ENCODE measurements around the gene RCC2. TPM values are rescaled to one million over a fixed set of nuclear protein-coding genes. Genes with fewer than 3 reads are reported as not detected.

Gene RCC2
- total RNA-seq, 1 donor from 2014 or later = 132 TPM

- H3K36me3 Mint-ChIP-seq (ENCODE audit: unreplicated experiment) = no peaks in the 10 kb centered on the region
- peaks cover under 1% of the 10 kb centered on the region for H3K27me3 Mint-ChIP-seq (ENCODE audit: unreplicated experiment)
- no peak overlapping the region for H3K27ac Mint-ChIP-seq (ENCODE audit: unreplicated experiment)
- no peak overlapping the region for H3K4me3 Mint-ChIP-seq (ENCODE audit: unreplicated experiment)
- DNase-seq = no peak
- no peaks in the 10 kb centered on the region for H3K9me3 Mint-ChIP-seq (ENCODE audit: unreplicated experiment)
- no peak for TF ChIP-seq CTCF (IDR thresholded peaks at IDR 0.05; ENCODE audit: partially characterized antibody, unreplicated experiment)
- no peaks in the 10 kb centered on the region for H3K4me1 Mint-ChIP-seq (ENCODE audit: low read depth, unreplicated experiment)
Observed at GRCh38 chr1:17397910-17398695, 41.4 kb downstream of the RCC2 start.

- no peak for TF ChIP-seq CTCF (IDR thresholded peaks at IDR 0.05; ENCODE audit: partially characterized antibody, unreplicated experiment)
- DNase-seq = no peak
- no peak overlapping the region for H3K27ac Mint-ChIP-seq (ENCODE audit: unreplicated experiment)
- no peak overlapping the region for H3K4me3 Mint-ChIP-seq (ENCODE audit: unreplicated experiment)
- peaks cover 4% of the 10 kb centered on the region for H3K27me3 Mint-ChIP-seq (ENCODE audit: unreplicated experiment)
- H3K9me3 Mint-ChIP-seq (ENCODE audit: unreplicated experiment) = no peaks in the 10 kb centered on the region
- H3K36me3 Mint-ChIP-seq (ENCODE audit: unreplicated experiment) = no peaks in the 10 kb centered on the region
- H3K4me1 Mint-ChIP-seq (ENCODE audit: low read depth, unreplicated experiment) = no peaks in the 10 kb centered on the region
Observed at GRCh38 chr1:17393230-17393629, 46.2 kb downstream of the RCC2 start.

- Mint-ChIP-seq H3K27ac (ENCODE audit: unreplicated experiment) (no peak overlapping the region), H3K9me3 (ENCODE audit: unreplicated experiment) (no peaks in the 10 kb centered on the region), H3K4me1 (ENCODE audit: low read depth, unreplicated experiment) (no peaks in the 10 kb centered on the region), H3K36me3 (ENCODE audit: unreplicated experiment) (no peaks in the 10 kb centered on the region), H3K27me3 (ENCODE audit: unreplicated experiment) (peaks cover 4% of the 10 kb centered on the region), H3K4me3 (ENCODE audit: unreplicated experiment) (no peak overlapping the region)
- no peak for TF ChIP-seq CTCF (IDR thresholded peaks at IDR 0.05; ENCODE audit: partially characterized antibody, unreplicated experiment)
- DNase-seq = no peak
Observed at GRCh38 chr1:17392199-17392740, 47.2 kb downstream of the RCC2 start.

GRCh38 chr1:17381161-17381560, 58.3 kb downstream of the RCC2 start:
- Mint-ChIP-seq H3K27ac (ENCODE audit: unreplicated experiment) (no peak overlapping the region), H3K36me3 (ENCODE audit: unreplicated experiment) (peaks cover 5% of the 10 kb centered on the region), H3K9me3 (ENCODE audit: unreplicated experiment) (peaks cover 5% of the 10 kb centered on the region), H3K27me3 (ENCODE audit: unreplicated experiment) (peaks cover 7% of the 10 kb centered on the region), H3K4me3 (ENCODE audit: unreplicated experiment) (no peak overlapping the region), H3K4me1 (ENCODE audit: low read depth, unreplicated experiment) (peaks cover 2% of the 10 kb centered on the region)
- no peak for DNase-seq
- no peak for TF ChIP-seq CTCF (IDR thresholded peaks at IDR 0.05; ENCODE audit: partially characterized antibody, unreplicated experiment)

- Mint-ChIP-seq H3K4me3 (ENCODE audit: unreplicated experiment) (no peak overlapping the region), H3K36me3 (ENCODE audit: unreplicated experiment) (peaks cover 5% of the 10 kb centered on the region), H3K9me3 (ENCODE audit: unreplicated experiment) (peaks cover 2% of the 10 kb centered on the region), H3K27ac (ENCODE audit: unreplicated experiment) (no peak overlapping the region), H3K27me3 (ENCODE audit: unreplicated experiment) (peaks cover 2% of the 10 kb centered on the region), H3K4me1 (ENCODE audit: low read depth, unreplicated experiment) (peaks cover 2% of the 10 kb centered on the region)
- TF ChIP-seq CTCF (IDR thresholded peaks at IDR 0.05; ENCODE audit: partially characterized antibody, unreplicated experiment) = no peak
- no peak for DNase-seq
Observed at GRCh38 chr1:17377325-17377953, 62.0 kb downstream of the RCC2 start.

Measured in glutamatergic neuron (in vitro differentiated cells).